ENCODE results near the gene RASA3. TPM values are rescaled to one million over a fixed set of nuclear protein-coding genes. Genes with fewer than 3 reads are reported as not detected.
"Not testable (repeated sequence)": the region's sequence is repeated elsewhere in the genome, so short reads cannot be mapped to it uniquely, and the experiment has no call there.

RASA3 gene
- total RNA-seq, 1 donor from 2014 or later: 2.6 TPM

- TF ChIP-seq CTCF (IDR thresholded peaks at IDR 0.05; ENCODE audit: insufficient read depth, low read length, severe bottlenecking): no peak
- no peak for FAIRE-seq
Measured at GRCh38 chr13:114129649-114130062, 2.8 kb downstream of the RASA3 start.

GRCh38 chr13:114128624-114129522 lies 3.5 kb downstream of the RASA3 start:
- no peak overlapping the region for H3K4me3 ChIP-seq (ENCODE audit: low read depth, low read length)
- DNase-seq (ENCODE audit: low read depth) (peak; percentile 27), FAIRE-seq (peak; percentile 79)
- TF ChIP-seq CTCF (IDR thresholded peaks at IDR 0.05; ENCODE audit: insufficient read depth, low read length, severe bottlenecking): no peak
- no peaks in the 10 kb centered on the region for H3K36me3 ChIP-seq (ENCODE audit: control insufficient read depth, insufficient read depth, low read length)
- H3K27me3 ChIP-seq (ENCODE audit: control insufficient read depth, insufficient read depth, low read length): no peaks in the 10 kb centered on the region

More at GRCh38 chr13:114129649-114130062, 2.8 kb downstream of the RASA3 start:
- Histone ChIP-seq H3K36me3 (ENCODE audit: control insufficient read depth, insufficient read depth, low read length) (no peaks in the 10 kb centered on the region), H3K4me3 (ENCODE audit: low read depth, low read length) (no peak overlapping the region), H3K27me3 (ENCODE audit: control insufficient read depth, insufficient read depth, low read length) (no peaks in the 10 kb centered on the region)
- no peak for DNase-seq (ENCODE audit: low read depth)

- H3K27me3 ChIP-seq (ENCODE audit: control insufficient read depth, insufficient read depth, low read length): no peaks in the 10 kb centered on the region
- H3K36me3 ChIP-seq (ENCODE audit: control insufficient read depth, insufficient read depth, low read length): no peaks in the 10 kb centered on the region
- FAIRE-seq (no peak), DNase-seq (ENCODE audit: low read depth) (no peak)
- H3K4me3 ChIP-seq (ENCODE audit: low read depth, low read length): no peak overlapping the region
- TF ChIP-seq CTCF (IDR thresholded peaks at IDR 0.05; ENCODE audit: insufficient read depth, low read length, severe bottlenecking): no peak
Measured at GRCh38 chr13:114128348-114128623, 4.1 kb downstream of the RASA3 start.

- no peak for TF ChIP-seq CTCF (IDR thresholded peaks at IDR 0.05; ENCODE audit: insufficient read depth, low read length, severe bottlenecking)
- no peak overlapping the region for H3K4me3 ChIP-seq (ENCODE audit: low read depth, low read length)
- no peaks in the 10 kb centered on the region for H3K27me3 ChIP-seq (ENCODE audit: control insufficient read depth, insufficient read depth, low read length)
- no peak for FAIRE-seq
- H3K36me3 ChIP-seq (ENCODE audit: control insufficient read depth, insufficient read depth, low read length): no peaks in the 10 kb centered on the region
- no peak for DNase-seq (ENCODE audit: low read depth)
Measured at GRCh38 chr13:114127473-114128347, 4.7 kb downstream of the RASA3 start.

- Histone ChIP-seq H3K27me3 (ENCODE audit: control insufficient read depth, insufficient read depth, low read length) (no peaks in the 10 kb centered on the region), H3K36me3 (ENCODE audit: control insufficient read depth, insufficient read depth, low read length) (no peaks in the 10 kb centered on the region), H3K4me3 (ENCODE audit: low read depth, low read length) (no peak overlapping the region)
- no peak for FAIRE-seq
- DNase-seq (ENCODE audit: low read depth): no peak
- no peak for TF ChIP-seq CTCF (IDR thresholded peaks at IDR 0.05; ENCODE audit: insufficient read depth, low read length, severe bottlenecking)
Measured at GRCh38 chr13:114126789-114127472, 5.5 kb downstream of the RASA3 start.

GRCh38 chr13:114126086-114126485 lies 6.3 kb downstream of the RASA3 start:
- not testable (repeated sequence) for H3K36me3 ChIP-seq (ENCODE audit: control insufficient read depth, insufficient read depth, low read length); H3K27me3 ChIP-seq (ENCODE audit: control insufficient read depth, insufficient read depth, low read length); H3K4me3 ChIP-seq (ENCODE audit: low read depth, low read length); FAIRE-seq; DNase-seq (ENCODE audit: low read depth)

Measured in bronchial epithelial cell (primary cell).